Measurements from ENCODE around the gene MOB3A.

The MOB3A gene

GRCh38 chr19:2077398-2077797 is 18.7 kb downstream of the MOB3A start:
- in situ Hi-C loops (cut with HindIII; ENCODE audit: low sequenced_read_pairs): no loop called here
- no peak for TF ChIP-seq CTCF (IDR thresholded peaks at IDR 0.05; ENCODE audit: low read depth, low read length)

GRCh38 chr19:2076526-2076944 is 19.6 kb downstream of the MOB3A start:
- no peak overlapping the region for H3K4me3 ChIP-seq (ENCODE audit: low read depth, low read length)
- in situ Hi-C loops (cut with HindIII; ENCODE audit: low sequenced_read_pairs): no loop called here
- TF ChIP-seq CTCF (IDR thresholded peaks at IDR 0.05; ENCODE audit: low read depth, low read length): no peak
- no peak for DNase-seq (ENCODE audit: low read depth, low spot score)

More at GRCh38 chr19:2077398-2077797, 18.7 kb downstream of the MOB3A start:
- no peak overlapping the region for H3K4me3 ChIP-seq (ENCODE audit: low read depth, low read length)
- DNase-seq (ENCODE audit: low read depth, low spot score): no peak

DNA sequence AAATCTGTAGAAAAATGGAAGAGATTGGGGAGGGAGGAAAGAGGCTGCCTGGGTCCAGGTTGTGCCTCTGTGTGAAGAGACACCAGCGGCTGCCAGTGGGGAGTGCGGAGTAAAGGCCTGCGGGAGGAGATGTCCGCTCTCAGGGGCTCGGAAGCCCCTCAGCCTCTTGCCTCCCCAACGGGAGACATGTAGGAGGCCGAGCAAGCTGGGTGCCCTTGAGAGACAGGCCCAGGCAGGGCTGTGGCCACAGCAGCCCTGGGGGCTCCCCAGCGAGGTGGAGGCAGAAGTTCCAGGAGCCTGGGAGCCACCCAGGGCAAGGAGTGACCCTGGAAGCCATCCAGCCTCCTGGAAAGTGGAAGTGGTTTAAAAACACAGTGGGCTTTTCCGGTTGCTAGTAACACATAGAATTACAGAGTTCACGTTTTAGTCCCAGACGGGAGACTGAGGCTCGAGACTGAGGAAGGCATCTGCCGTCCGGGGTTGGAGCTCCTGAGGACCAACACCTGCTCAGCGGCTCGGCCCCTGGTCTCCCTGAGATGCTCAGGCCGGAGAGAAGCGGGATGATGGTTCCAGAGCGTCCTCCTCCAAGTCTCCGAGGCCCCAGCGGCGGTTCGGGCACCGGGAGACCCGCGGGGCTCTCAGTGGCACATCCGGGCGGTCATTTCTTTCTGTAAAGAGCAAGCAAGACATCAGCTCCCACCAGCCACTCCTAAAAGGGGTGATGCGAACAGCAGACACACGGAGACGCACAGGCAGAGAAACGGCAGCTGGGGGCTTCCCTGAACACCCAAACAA is 23.2 kb downstream of the MOB3A start:
- no peak for TF ChIP-seq CTCF (IDR thresholded peaks at IDR 0.05; ENCODE audit: low read depth, low read length)
- no peak for DNase-seq (ENCODE audit: low read depth, low spot score)
- in situ Hi-C loops (cut with HindIII; ENCODE audit: low sequenced_read_pairs): no loop called here
- H3K4me3 ChIP-seq (ENCODE audit: low read depth, low read length): no peak overlapping the region

DNA sequence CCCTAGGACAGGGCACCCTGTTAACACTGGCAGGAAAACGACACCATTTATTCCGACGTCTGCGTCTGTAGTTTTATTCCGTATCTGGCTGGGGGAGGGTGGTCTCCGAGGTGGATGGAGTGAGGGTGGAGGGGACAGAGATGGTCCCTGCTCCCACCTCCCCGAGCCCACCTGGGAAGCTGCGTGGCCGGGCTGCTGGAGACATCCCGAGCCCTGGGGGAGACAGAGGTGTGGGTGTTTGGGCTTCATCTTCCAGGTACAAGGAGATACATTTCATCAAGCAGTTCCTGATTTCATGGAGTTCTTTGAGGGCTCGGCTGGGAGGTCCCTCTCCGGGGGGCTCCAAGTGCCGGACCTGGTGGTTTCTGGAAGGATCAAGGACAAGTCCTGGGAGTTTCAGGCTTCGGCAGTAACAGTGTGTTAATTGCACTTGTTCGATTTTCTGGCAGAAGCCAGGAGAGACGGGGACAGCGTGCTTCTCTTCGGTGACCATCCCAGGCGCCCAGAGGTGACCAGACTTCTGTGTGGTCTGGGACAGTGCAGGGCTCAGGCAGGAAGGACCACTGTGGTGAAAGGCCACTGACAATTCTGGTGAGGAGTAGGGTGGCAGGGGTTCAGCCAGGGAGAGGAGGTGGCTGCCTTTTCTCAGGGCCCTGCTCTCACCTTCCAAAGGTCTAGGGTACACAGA is 25.0 kb downstream of the MOB3A start:
- no peak overlapping the region for H3K4me3 ChIP-seq (ENCODE audit: low read depth, low read length)
- DNase-seq (ENCODE audit: low read depth, low spot score): no peak
- in situ Hi-C loops (cut with HindIII; ENCODE audit: low sequenced_read_pairs): no loop called here
- TF ChIP-seq CTCF (IDR thresholded peaks at IDR 0.05; ENCODE audit: low read depth, low read length): no peak

GRCh38 chr19:2070436-2070827 is 25.7 kb downstream of the MOB3A start:
- H3K4me3 ChIP-seq (ENCODE audit: low read depth, low read length): no peak overlapping the region
- in situ Hi-C loops (cut with HindIII; ENCODE audit: low sequenced_read_pairs): no loop called here
- no peak for TF ChIP-seq CTCF (IDR thresholded peaks at IDR 0.05; ENCODE audit: low read depth, low read length)
- no peak for DNase-seq (ENCODE audit: low read depth, low spot score)

DNA sequence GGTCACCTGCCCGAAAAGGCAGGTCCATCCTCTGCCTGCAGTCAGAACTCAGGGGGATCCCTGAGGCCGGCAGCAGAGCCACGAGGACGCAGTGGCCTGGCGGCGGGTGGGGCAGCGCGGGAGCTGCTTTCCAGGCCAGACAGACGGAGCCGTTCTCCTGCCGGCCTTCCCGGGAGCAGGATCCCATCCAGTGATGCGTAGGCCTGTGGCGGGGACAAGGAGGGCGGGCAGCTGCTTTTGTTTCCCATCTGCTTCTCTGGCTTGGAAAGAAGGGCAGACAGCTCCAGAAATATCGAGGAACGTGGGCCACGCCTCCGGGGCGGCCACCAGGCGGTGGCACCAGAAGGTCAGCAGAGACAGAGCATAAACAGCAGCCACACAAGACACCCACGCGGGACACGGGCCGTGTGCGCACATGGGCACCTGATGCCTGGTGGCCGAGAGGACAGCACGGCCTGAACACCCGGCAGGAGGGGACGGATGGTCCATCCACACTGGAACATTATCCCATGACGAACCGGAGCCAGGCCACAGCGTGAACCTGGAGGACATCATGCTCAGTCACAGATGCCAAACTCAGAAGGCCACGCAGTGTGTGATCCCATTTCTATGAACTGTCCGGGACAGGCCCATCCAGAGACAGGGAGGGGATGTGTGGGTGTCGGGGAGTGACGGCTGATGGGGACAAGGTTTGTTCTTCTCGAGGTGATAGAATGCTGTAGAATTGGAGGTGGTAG is 31.2 kb downstream of the MOB3A start:
- in situ Hi-C loops (cut with HindIII; ENCODE audit: low sequenced_read_pairs): no loop called here
- no peak for TF ChIP-seq CTCF (IDR thresholded peaks at IDR 0.05; ENCODE audit: low read depth, low read length)
- DNase-seq (ENCODE audit: low read depth, low spot score): no peak
- H3K4me3 ChIP-seq (ENCODE audit: low read depth, low read length): no peak overlapping the region
